ENCODE results near the gene KLHDC10.

- TF ChIP-seq POLR2AphosphoS2 (conservative IDR thresholded peaks at IDR 0.05; ENCODE audit: low read length) (no peak), POLR2A (IDR thresholded peaks at IDR 0.05; ENCODE audit: low read length) (no peak), RAD21 (conservative IDR thresholded peaks at IDR 0.05 in 1 of 2, IDR thresholded peaks at IDR 0.05 in 1 of 2) (no peak), CEBPB (IDR thresholded peaks at IDR 0.05) (no peak)
Measured at GRCh38 chr7:130153211-130153908, 83.0 kb downstream of the KLHDC10 start.

Data from A549 (cell line).